Measurements from ENCODE around the gene RBMS3.

DNA sequence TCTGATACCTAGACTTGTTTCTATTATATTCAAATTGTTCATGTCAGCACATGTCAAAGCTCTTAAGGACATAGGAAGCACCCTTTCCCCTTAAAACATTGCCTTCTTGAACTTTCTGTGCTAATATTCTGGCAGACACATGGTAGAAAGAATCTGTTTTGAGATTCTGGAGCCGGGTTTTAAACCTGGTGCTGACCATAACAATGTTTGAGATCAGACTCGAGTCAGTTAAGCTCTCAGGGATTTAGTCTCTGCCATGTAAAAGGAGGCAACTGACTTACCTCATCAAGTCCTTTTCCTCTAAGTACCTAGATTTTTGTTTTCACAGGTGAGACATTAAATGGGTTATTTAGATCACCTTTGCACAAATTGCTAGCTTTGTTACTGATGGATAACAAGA lies 38.9 kb downstream of the RBMS3 start:
- TF ChIP-seq, protein P1, sequence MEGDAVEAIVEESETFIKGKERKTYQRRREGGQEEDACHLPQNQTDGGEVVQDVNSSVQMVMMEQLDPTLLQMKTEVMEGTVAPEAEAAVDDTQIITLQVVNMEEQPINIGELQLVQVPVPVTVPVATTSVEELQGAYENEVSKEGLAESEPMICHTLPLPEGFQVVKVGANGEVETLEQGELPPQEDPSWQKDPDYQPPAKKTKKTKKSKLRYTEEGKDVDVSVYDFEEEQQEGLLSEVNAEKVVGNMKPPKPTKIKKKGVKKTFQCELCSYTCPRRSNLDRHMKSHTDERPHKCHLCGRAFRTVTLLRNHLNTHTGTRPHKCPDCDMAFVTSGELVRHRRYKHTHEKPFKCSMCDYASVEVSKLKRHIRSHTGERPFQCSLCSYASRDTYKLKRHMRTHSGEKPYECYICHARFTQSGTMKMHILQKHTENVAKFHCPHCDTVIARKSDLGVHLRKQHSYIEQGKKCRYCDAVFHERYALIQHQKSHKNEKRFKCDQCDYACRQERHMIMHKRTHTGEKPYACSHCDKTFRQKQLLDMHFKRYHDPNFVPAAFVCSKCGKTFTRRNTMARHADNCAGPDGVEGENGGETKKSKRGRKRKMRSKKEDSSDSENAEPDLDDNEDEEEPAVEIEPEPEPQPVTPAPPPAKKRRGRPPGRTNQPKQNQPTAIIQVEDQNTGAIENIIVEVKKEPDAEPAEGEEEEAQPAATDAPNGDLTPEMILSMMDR (IDR thresholded peaks at IDR 0.05; ENCODE audit: insufficient read depth, low read depth, low read length) = no peak
- TF ChIP-seq EZH2 (IDR thresholded peaks at IDR 0.05; ENCODE audit: insufficient read depth, low read length) = no peak
